Erythroblast (primary cell): Measurements from ENCODE around the gene TOMM22.

Experiments used
- DNase-seq, 2 experiments: peaks; one replicate each; lab custom pipeline; 2025; lab: John Stamatoyannopoulos, UW
- GATA1 ChIP-seq: IDR thresholded peaks from 2 replicates; pipeline ENCODE4 v1.6.1; 2011; ENCODE audit warnings: low read depth, mild to moderate bottlenecking, control low read depth, low read length, moderate library complexity
- POLR2A ChIP-seq: IDR thresholded peaks from 2 replicates; pipeline ENCODE4 v1.6.1; 2011; ENCODE audit warnings: mild to moderate bottlenecking, low read length

TOMM22 gene

GRCh38 chr22:38727530-38728451 lies 46.0 kb downstream of the TOMM22 start:
- TF ChIP-seq GATA1 (no peak), POLR2A (peak; percentile 12)
- no peak for DNase-seq

- no peak for DNase-seq
- TF ChIP-seq POLR2A (no peak), GATA1 (no peak)
Measured at GRCh38 chr22:38728871-38729796, 47.4 kb downstream of the TOMM22 start.

- DNase-seq, result no peak
- TF ChIP-seq GATA1, result no peak
- TF ChIP-seq POLR2A, result no peak
Measured at GRCh38 chr22:38729946-38730345, 48.2 kb downstream of the TOMM22 start.

- no peak for TF ChIP-seq POLR2A
- no peak for DNase-seq
Measured at GRCh38 chr22:38730411-38730871, 48.7 kb downstream of the TOMM22 start.

GRCh38 chr22:38731703-38732161 lies 50.0 kb downstream of the TOMM22 start:
- no peak for DNase-seq
- TF ChIP-seq GATA1, result no peak
- TF ChIP-seq POLR2A, result no peak

GRCh38 chr22:38732251-38732815 lies 50.6 kb downstream of the TOMM22 start:
- TF ChIP-seq GATA1 (no peak), POLR2A (no peak)
- no peak for DNase-seq

- peak; percentile 48 to 74 for DNase-seq
- TF ChIP-seq GATA1 (no peak), POLR2A (peak; percentile 17)
Measured at GRCh38 chr22:38733329-38733723, 51.6 kb downstream of the TOMM22 start.

GRCh38 chr22:38733724-38734381 lies 52.1 kb downstream of the TOMM22 start:
- DNase-seq, result no peak
- TF ChIP-seq POLR2A (peak; percentile 6), GATA1 (no peak)

- DNase-seq, result no peak
- no peak for TF ChIP-seq GATA1
- no peak for TF ChIP-seq POLR2A
Measured at GRCh38 chr22:38734421-38735100, 52.8 kb downstream of the TOMM22 start.
